Stimulated activated CD4-positive, alpha-beta T cell treated with anti-CD3 and anti-CD28 coated beads, TNF-alpha, amount 100 ng/mL, for 24 hours (primary cell): ENCODE results near the gene HEPHL1.
"Not testable (repeated sequence)": the region's sequence is repeated elsewhere in the genome, so short reads cannot be mapped to it uniquely, and the experiment has no call there.

ENCODE experiments used
- DNase-seq, 3 experiments: peaks; one replicate each; pipeline ENCODE4 v3.0.0-alpha.2; 2020; ENCODE audit warnings: low read depth in 3 of 3

Gene HEPHL1, protein sequence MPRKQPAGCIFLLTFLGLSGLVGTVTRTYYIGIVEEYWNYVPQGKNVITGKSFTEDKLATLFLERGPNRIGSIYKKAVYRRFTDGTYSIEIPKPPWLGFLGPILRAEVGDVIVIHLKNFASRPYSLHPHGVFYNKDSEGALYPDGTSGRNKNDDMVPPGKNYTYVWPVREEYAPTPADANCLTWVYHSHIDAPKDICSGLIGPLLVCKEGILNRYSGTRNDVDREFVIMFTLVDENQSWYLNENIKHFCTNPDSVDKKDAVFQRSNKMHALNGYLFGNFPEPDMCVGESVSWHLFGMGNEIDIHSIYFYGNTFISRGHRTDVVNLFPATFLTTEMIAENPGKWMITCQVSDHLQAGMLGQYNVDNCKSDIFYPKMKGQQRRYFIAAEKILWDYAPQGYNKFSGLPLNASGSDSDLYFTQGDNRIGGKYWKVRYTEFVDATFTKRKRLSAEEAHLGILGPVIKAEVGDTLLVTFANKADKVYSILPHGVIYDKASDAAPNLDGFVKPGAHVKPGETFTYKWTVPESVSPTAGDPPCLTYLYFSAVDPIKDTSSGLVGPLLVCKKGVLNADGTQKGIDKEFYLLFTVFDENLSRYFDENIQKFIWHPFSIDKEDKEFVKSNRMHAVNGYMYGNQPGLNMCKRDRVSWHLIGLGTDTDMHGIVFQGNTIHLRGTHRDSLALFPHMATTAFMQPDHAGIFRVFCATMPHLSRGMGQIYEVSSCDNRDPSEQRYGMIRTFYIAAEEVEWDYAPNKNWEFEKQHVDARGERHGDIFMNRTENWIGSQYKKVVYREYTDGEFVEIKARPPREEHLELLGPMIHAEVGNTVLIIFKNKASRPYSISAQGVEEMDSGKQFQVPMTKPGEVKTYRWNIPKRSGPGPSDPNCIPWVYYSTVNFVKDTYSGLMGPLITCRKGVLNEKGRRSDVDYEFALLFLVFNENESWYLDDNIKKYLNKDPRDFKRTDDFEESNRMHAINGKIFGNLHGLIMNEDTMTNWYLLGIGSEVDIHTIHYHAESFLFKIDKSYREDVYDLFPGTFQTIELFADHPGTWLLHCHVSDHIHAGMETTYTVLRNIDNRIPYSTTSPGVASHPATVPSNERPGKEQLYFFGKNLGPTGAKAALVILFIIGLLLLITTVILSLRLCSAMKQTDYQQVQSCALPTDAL

DNA sequence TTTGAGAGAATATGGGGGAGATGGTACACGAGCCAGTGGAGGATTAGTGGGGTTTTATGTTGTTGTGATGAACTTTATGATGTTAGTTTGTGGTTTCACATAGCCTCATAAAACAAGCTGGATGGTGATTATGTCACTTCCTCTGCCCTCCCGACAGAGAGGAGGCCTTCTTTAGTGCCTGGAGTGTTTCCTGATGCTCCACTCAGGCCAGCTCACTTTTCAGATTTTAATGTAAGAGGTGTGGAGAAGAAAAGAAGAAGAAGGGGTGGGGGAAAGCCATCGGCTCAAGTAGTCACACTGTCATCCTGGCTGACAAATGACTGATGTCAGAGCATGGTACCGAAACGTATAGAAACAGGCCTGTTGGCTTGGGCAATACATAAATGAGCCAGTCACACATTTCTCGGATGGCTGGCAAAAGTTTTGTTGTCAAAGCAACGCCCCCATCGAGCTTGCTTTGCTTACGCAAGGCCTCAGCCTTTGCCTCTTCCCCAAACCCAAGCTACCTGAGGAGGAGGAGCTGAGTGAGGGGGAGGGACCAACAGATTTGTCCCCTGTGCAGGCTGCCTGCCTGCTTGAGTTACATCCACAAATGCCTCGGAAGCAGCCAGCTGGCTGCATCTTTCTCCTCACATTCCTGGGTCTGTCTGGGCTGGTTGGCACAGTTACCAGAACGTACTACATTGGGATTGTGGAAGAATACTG lies at the start of gene HEPHL1:
Gene HEPHL1, plus strand, starts transcription at position 578 of the 705 bp plus-strand sequence. Its CDS starts 15 bp downstream, at position 593.
- DNase-seq: no peak

DNA sequence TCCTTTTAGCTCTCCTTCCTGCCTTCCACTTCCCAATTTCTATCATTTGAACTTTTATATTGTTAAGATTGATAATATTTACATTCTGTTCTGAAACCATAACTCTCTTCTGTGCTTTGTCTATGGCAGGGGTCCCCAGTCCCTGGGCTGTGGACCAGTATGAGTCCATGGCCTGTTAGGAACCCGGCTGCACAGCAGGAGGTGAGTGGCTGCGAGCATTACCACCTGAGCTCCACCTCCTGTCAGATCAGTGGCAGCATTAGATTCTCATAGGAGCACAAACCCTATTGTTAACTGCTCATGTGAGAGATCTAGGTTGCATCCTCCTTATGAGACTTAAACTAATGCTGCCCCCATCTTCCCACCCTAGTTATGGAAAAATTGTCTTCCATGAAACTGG lies 48.4 kb upstream of the HEPHL1 start:
- DNase-seq: no peak

DNA sequence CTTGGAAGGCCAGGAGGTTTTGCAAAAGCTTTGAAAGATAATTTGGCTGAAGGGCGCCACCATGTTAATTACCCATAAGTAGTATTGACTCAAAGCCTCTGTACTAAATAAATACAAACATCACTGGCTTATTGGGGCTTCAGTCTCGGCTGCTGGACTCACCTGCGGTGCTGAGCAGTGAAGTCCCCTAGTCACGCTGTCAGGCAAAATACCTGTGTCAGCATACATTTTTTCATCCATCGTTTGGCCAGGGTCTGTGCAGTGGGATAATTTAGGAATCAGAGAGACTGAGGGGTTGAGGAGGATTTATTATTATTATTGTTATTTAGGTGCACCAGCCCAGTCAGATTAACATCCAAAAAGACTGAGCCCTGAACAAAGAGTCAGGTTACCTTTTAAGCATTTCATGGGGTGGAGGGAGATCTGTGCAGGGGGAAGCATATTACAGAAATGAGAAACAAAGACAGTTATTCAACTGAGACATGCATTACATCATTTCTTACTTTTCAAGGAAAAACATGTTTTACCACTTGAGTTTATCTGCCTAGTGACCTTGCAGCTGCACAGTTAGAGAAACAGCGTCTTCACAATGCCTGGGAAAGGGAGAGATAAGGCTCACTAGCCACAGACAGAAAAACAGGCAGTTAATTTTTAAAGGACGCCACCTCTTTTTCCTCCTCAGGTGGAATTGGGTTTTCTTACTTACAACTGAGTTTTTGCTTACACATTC lies 47.7 kb upstream of the HEPHL1 start:
- DNase-seq: not testable (repeated sequence)

DNA sequence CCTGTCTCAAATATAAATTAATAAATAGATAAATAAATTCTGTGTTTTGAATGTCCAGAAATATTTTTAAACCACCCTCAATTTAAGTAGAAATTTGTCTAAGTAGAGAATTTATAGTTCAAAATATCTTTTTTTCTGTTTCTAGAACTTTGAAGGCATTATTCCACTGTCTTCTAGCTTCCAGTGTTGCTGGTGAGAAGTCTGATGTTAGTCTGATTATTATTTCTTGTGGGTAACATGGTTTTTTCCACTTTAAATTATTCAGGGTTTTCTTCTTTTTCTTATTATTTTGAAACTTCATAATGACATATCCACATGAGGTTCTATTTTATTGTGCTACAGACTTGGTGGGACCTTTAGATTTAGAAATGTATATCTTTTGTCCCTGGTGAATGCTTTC lies 46.4 kb upstream of the HEPHL1 start:
- no peak for DNase-seq

DNA sequence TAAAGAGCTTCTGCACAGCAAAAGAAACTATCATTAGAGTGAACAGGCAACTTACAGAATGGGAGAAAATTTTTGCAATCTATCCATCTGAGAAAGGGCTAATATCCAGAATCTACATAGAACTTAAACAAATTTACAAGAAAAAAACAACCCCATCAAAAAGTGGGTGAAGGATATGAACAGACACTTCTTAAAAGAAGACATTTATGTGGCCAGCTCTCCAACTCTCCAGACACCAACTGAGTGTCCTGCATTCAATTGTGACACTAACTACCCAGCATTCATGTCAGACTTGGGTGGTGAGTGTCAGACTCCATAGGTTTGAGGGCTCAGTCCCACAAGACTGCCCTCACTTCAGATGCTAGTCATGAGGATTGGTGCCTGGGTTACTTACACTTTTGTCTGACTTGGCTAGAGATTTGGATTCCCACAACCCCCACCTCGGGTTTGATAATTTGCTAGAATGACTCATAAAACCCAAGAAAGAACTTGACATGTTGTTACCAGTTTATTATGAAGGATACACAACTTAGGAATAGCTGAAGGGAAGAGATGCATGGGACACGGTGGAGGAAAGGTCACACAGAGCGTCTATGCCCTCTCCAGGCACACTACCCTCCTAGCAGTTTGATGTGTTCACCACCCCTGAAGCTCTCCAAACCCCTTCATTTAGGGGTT lies 44.4 kb upstream of the HEPHL1 start:
- DNase-seq: not testable (repeated sequence)

DNA sequence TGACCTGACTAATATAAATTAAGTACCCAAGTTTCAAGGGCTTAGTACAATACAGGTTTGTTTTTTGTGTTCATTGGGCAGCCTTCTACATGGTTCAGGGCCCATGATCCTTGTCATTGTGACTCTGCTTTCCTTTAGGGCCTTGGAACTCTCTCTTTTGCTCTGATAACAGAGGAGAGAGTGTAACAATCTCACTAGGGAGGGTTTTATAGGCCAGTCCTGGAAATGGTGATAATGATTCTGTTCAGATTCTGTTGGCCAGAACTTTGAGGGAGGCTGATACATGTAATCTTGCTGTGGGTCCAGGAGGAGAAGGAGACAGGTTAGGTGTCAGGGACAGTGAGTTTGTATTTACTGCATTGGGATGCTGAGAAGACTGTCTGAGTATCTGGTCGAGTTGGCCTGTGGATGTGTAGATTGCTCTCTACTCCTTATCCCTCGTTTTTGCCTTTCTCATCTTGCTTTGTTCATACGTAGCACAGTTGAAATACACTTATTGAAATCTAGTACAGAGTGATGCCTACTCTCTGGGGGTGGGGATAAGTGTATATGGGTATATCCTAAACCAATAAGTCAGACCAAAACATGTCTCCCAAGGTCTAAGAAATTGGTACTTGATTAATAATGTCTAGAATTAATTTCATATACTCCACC lies 37.5 kb upstream of the HEPHL1 start:
- DNase-seq: no peak

DNA sequence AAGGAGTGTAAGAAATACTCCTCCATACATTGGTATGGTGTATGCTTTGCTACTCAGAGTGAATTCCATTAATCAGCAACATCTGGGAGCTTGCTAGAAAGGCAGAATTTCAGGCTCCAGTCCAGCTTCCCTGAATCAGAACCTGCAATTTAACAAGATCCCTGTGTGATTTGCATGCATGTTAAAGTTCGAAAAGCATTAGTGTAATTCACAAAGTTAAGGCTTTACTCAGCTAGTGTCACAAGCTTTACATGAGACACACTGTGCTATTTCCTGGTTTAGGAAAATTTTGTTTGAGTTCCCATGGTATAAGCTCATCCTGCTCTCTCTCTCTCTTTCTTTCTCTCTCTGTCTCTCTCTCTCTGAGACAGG lies 37.0 kb upstream of the HEPHL1 start:
- DNase-seq: no peak

DNA sequence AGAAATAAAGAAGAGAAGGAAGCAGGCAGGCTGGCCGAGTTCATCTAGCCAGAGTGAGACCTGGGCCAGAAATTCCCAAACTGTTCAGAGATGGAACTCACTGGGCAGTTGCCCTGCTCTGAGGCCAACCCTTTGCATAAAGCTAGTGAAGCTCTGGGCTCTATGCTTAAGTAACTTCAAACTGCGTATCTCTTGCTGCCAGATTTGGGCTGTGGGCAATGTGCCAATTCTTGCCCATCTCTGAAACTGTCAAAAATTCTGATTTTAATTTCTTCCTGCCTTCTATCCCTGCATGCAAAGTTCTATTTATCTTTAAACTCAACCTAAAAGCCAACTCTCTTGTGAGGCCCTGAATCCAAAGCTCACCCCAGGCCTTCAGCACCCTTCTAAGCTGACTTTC lies 36.2 kb upstream of the HEPHL1 start:
- DNase-seq: no peak

DNA sequence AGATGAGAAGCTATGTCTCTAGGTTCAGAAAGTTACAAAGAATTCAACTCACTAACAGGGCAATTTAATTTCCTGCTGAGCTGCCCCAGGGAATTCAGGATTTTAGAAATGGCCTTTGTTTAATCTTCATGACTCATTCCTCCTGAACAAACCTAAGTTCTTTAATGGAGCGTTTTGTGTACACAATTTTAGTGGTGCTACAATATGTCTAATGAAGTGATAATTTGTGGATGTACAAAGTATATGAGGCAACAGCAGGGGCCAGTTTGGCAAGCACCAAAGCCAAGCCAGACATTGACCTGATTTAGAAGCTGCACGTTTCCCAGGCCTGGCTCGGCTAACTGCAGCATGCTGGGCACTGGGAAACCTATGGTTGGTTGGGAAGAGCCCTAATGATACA lies 34.4 kb upstream of the HEPHL1 start:
- DNase-seq: no peak

DNA sequence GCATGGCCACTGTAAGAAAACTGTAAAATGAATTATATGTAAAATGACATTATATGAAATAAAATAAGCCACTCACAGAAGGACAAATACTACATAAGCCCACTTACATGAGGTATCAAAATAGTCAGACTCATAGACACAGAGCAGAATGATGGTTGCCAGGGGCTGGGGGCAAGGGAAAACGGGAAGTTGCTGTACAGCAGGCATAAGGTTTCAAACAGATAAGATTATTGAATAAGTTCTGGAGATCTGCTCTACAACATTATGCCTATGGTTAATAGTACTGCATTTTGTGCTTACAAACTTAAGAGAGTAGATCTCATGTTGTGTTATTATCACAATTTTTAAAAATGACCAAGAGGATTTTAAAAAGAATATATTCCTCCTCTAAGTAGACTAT lies 32.7 kb upstream of the HEPHL1 start:
- DNase-seq: no peak

DNA sequence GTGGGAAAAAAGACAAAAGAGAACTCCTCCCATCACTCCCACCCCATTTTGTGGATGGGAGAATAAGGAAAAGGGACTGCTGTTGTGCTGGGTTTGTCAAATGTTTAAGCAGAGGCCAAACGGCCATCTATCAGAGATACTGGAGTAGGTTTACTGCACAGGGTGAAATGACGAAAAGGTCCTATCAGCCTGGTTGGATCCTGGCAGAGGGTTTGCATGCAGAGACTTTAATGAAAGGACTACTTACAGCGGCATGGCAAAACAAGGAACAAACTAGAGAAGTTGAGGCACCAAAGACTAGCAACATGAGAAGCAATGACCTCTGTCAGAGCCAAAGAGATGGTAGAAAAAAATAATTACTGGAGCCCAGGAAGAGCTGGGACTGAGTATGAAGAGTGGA lies 32.2 kb upstream of the HEPHL1 start:
- DNase-seq: no peak

DNA sequence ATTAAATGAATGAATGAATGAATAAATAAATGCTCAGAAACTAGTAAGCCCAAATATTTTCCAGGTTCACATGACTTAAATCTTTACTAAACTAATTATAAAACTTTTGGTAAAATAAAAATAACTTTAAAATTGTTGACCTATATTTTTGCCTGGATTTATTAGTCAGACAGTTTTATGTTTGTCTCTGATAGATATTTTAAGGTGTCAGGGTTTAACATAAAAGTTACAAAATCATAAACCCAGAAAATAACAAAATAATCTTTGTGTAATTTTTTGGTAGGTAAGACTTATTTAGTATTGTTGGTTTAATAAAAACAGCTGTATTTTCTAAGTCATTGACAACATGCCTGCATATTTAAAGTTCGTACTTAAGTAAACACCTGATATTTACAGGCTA lies 27.4 kb upstream of the HEPHL1 start:
- DNase-seq: no peak

DNA sequence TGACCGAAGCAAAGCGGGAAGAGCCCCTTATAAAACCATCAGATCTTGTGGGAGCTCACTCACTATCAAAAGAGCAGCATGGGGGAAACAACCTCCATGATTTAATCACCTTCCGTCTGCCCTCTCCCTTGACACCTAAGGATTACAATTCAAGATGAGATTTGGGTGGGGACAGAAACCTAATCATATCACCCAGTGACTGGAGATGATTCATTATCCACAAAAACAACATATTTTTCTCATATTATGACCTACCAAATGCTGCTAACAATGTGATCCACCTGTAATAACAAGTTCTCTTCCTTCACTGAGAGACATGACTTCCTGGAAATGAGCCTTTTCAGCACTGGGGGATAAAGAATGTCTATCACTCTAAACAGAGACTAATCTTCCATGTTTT lies 23.4 kb upstream of the HEPHL1 start:
- no peak for DNase-seq

DNA sequence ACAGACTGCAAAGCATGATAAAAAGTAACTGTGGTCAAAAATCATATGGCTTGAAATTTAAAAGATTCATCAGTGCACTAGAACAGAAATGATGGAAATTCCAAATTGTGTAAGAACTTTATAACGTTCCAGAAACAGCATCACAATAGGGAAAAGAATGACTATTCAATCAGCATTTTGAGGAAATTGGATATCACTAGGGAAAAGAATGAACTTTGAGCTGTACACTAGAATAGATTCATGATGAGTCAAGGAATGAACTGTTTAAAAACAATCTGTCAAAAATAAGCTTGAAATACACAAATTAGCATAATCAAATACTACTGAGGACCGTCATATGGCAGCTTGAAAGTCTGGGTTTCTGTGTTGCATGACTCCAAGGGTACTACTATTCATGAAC lies 20.5 kb upstream of the HEPHL1 start:
- no peak for DNase-seq

DNA sequence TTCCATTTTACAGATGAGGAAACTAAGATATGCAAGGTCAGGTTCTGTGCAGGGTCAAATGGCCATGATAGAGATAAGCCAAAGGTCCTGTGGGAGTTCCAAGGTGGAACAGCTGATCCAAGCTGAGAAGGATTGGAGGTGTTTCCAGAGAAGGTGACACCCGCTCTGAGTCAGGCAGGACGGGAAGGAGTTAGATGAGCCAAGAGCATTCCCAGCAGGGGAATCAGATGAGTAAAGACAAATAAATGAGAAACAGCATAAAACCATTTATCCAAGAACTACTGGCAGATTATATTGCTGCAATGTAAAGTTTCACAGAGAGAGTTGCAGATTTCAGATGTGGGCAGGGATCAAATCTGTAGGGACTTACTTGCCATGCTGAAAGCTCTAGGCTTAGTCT lies 18.9 kb upstream of the HEPHL1 start:
- DNase-seq: no peak

DNA sequence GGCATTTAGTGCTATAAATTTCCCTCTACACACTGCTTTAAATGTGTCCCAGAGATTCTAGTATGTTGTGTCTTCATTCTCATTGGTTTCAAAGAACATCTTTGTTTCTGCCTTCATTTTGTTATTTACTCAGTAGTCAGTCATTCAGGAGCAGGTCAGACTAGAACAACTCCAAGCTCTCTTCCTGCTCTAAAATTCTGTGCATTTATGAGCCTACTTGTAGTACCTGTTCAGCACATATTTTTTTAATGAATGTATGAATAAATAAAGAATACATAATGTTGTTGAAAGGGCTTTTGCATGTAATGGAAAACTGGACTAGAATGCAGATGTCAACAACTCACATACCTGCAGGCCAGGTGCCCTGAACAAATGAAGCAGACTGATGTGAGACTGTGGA lies 13.7 kb upstream of the HEPHL1 start:
- no peak for DNase-seq

DNA sequence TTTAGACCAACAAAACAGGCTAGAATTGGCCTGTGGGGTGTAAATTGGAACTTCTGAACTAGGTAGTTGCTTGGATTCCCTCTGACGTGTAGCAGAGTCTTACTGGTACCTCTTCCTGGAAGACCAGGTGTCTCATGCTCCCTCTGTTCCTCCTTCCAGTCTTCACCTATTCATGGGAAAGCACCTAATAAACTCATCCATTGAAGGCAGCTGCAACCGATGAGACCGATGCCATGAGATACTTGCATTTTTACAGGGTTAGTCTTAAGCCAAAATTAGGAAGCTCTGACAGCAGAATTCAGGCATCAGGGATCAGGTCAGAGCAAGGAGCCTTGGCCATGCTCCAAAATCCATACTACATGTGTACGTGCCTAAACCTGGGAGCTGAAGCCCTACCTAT lies 13.2 kb upstream of the HEPHL1 start:
- no peak for DNase-seq

DNA sequence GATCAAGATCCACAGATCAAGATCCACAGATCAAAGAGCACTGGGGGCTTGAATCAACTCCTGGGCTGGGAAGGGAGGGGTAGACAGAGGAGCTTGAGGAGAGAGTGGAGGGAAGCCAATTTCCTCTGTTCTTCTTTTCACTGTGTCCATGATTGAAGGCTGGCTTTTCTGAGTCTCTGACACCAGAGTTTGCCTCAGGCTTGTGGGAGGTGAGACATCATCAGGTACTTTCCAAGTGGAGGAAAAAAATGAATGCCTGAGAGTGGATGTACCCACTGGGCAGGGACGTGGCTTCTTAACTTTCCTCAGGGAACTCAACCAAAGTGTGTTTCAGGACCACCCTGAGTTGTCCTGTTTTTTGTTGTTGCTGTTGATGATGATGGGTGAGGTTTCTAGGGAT lies 11.0 kb upstream of the HEPHL1 start:
- DNase-seq: no peak

DNA sequence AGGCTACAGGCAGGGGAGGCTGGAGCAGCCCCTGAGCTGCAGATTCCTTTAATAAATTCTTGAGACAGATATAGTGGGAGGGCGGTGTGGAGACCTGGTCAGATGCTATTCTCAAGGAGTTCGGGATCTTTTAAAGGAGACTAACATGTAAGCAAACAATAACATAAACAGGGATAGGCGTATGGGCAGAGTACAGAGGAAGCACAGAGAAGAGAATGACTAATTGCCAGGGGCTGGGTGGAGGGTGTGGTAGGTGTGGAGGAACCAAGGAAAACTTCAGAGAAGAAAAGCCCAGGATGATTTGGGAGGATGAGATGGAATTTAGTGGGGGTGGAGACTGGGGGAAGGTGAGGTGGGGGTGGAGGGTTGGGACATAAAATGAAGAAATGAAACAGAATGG lies 9.7 kb upstream of the HEPHL1 start:
- no peak for DNase-seq

DNA sequence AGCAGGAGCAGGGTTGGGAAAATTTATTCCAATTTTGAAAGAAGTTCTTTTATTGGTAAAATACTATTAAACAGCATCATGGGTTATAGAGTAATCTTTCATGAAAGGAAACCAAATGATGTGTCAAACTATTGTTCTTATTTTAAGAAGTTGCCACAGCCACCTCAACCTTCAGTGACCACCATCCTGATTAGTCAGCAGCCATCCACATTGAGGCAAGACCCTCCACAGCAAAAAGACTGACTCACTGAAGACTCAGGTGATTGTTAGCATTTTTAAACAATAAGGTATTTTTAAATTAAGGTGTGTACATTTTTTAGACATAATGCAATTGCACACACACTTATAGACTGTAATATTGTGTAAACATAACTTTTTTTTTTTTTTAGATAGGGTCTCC lies 3.7 kb upstream of the HEPHL1 start:
- DNase-seq: no peak
